ENCODE measurements around the gene SGMS1. TPM values are rescaled to one million over a fixed set of nuclear protein-coding genes. Genes with fewer than 3 reads are reported as not detected.

The SGMS1 gene
- polyA plus RNA-seq, 3 donors: 6.6 to 17.5 (median 8.4) TPM

- no peak overlapping the region for H3K27ac ChIP-seq (ENCODE audit: low read depth, low read length)
These were observed 218.0 kb downstream of the SGMS1 start for GRCh38 chr10:50405723-50406122.

- WGBS, 3 donors: 79 to 91% (median 88%) methylated on average over 7 of the region's 7 CpGs
- no peak overlapping the region for H3K27ac ChIP-seq (ENCODE audit: low read depth, low read length)
These were observed 219.6 kb downstream of the SGMS1 start for GRCh38 chr10:50404021-50404773.

- no peak overlapping the region for H3K27ac ChIP-seq (ENCODE audit: low read depth, low read length)
- 87 to 90% (median 90%) methylated on average over 6 of the region's 6 CpGs for WGBS, 3 donors
These were observed 220.7 kb downstream of the SGMS1 start for GRCh38 chr10:50403074-50403473.

- 95 to 100% (median 100%) methylated on average over 1 of the region's 1 CpG for WGBS, 3 donors
- H3K27ac ChIP-seq (ENCODE audit: low read depth, low read length): no peak overlapping the region
These were observed 221.3 kb downstream of the SGMS1 start for GRCh38 chr10:50402466-50402865.

GRCh38 chr10:50400694-50401093 is 223.1 kb downstream of the SGMS1 start:
- H3K27ac ChIP-seq (ENCODE audit: low read depth, low read length): no peak overlapping the region
- WGBS, 3 donors: 62 to 79% (median 63%) methylated on average over 3 of the region's 3 CpGs

- WGBS, 3 donors: 48 to 78% (median 77%) methylated on average over 4 of the region's 4 CpGs
These were observed 224.9 kb downstream of the SGMS1 start for GRCh38 chr10:50398823-50399222.

GRCh38 chr10:50398381-50398780 is 225.4 kb downstream of the SGMS1 start:
- WGBS, 3 donors: 33 to 71% (median 40%) methylated on average over 2 of the region's 2 CpGs
- H3K27ac ChIP-seq (ENCODE audit: low read depth, low read length): no peak overlapping the region

More at GRCh38 chr10:50398823-50399222, 224.9 kb downstream of the SGMS1 start:
- H3K27ac ChIP-seq (ENCODE audit: low read depth, low read length): no peak overlapping the region

- WGBS, 3 donors: 67 to 90% (median 71%) methylated on average over 8 of the region's 8 CpGs
- H3K27ac ChIP-seq (ENCODE audit: low read depth, low read length): no peak overlapping the region
These were observed 226.2 kb downstream of the SGMS1 start for GRCh38 chr10:50397312-50398140.

- 70 to 74% (median 73%) methylated on average over 7 of the region's 7 CpGs for WGBS, 3 donors
- H3K27ac ChIP-seq (ENCODE audit: low read depth, low read length): no peak overlapping the region
These were observed 227.1 kb downstream of the SGMS1 start for GRCh38 chr10:50396491-50397311.

GRCh38 chr10:50395851-50396250 is 227.9 kb downstream of the SGMS1 start:
- 46 to 84% (median 61%) methylated on average over 2 of the region's 2 CpGs for WGBS, 3 donors

GRCh38 chr10:50395271-50395670 is 228.5 kb downstream of the SGMS1 start:
- H3K27ac ChIP-seq (ENCODE audit: low read depth, low read length): no peak overlapping the region
- WGBS, 3 donors: 21 to 52% (median 29%) methylated on average over 1 of the region's 1 CpG

More at GRCh38 chr10:50395851-50396250, 227.9 kb downstream of the SGMS1 start:
- H3K27ac ChIP-seq (ENCODE audit: low read depth, low read length): no peak overlapping the region

- WGBS, 3 donors: 31 to 47% (median 39%) methylated on average over 3 of the region's 3 CpGs
- no peak overlapping the region for H3K27ac ChIP-seq (ENCODE audit: low read depth, low read length)
These were observed 228.9 kb downstream of the SGMS1 start for GRCh38 chr10:50394832-50395231.

- 79 to 86% (median 81%) methylated on average over 6 of the region's 6 CpGs for WGBS, 3 donors
- H3K27ac ChIP-seq (ENCODE audit: low read depth, low read length): no peak overlapping the region
These were observed 229.8 kb downstream of the SGMS1 start for GRCh38 chr10:50393784-50394467.

GRCh38 chr10:50392966-50393718 is 230.6 kb downstream of the SGMS1 start:
- no peak overlapping the region for H3K27ac ChIP-seq (ENCODE audit: low read depth, low read length)
- WGBS, 3 donors: 81 to 89% (median 88%) methylated on average over 6 of the region's 6 CpGs

- no peak overlapping the region for H3K27ac ChIP-seq (ENCODE audit: low read depth, low read length)
- WGBS, 3 donors: 89 to 98% (median 94%) methylated on average over 5 of the region's 5 CpGs
These were observed 231.3 kb downstream of the SGMS1 start for GRCh38 chr10:50392426-50392825.

GRCh38 chr10:50390302-50390701 is 233.5 kb downstream of the SGMS1 start:
- no peak overlapping the region for H3K27ac ChIP-seq (ENCODE audit: low read depth, low read length)
- WGBS, 3 donors: 89 to 96% (median 91%) methylated on average over 2 of the region's 2 CpGs

- 98 to 100% (median 98%) methylated on average over 2 of the region's 2 CpGs for WGBS, 3 donors
- H3K27ac ChIP-seq (ENCODE audit: low read depth, low read length): no peak overlapping the region
These were observed 235.6 kb downstream of the SGMS1 start for GRCh38 chr10:50388181-50388580.

- no peak overlapping the region for H3K27ac ChIP-seq (ENCODE audit: low read depth, low read length)
- 61 to 81% (median 62%) methylated on average over 2 of the region's 2 CpGs for WGBS, 3 donors
These were observed 236.1 kb downstream of the SGMS1 start for GRCh38 chr10:50387732-50388073.
